IMR-90 (cell line): ENCODE results near the gene GPC2.

Experiments
- BHLHE40 ChIP-seq: fragments of 150-350 bp; IDR thresholded peaks from 2 replicates; pipeline ENCODE4 v1.6.1; 2016; ENCODE audit warnings: mild to moderate bottlenecking, low read depth, low read length
- FOS ChIP-seq: fragments of 150-350 bp; IDR thresholded peaks from 2 replicates; pipeline ENCODE4 v1.6.1; 2016; ENCODE audit warnings: low read depth, low read length
- MXI1 ChIP-seq: IDR thresholded peaks from 2 replicates; pipeline ENCODE4 v1.6.1; 2012; ENCODE audit warnings: low read depth, mild to moderate bottlenecking, low read length, moderate library complexity, borderline replicate concordance
- POLR2A ChIP-seq: IDR thresholded peaks from 2 replicates; pipeline ENCODE4 v1.6.1; 2012; ENCODE audit warnings: mild to moderate bottlenecking, low read depth, low read length
- TF ChIP-seq, protein P1 (sequence below): conservative IDR thresholded peaks from 2 replicates; pipeline ENCODE4 v1.5.1; 2012; ENCODE audit warnings: mild to moderate bottlenecking, low read depth, low read length, improper control_type of control experiment
- TF ChIP-seq, protein P2 (sequence below): fragments of 150-350 bp; IDR thresholded peaks from 2 replicates; pipeline ENCODE4 v1.6.1; 2017; ENCODE audit warnings: mild to moderate bottlenecking, antibody characterized with exemption, low read length, low read depth

DNA sequence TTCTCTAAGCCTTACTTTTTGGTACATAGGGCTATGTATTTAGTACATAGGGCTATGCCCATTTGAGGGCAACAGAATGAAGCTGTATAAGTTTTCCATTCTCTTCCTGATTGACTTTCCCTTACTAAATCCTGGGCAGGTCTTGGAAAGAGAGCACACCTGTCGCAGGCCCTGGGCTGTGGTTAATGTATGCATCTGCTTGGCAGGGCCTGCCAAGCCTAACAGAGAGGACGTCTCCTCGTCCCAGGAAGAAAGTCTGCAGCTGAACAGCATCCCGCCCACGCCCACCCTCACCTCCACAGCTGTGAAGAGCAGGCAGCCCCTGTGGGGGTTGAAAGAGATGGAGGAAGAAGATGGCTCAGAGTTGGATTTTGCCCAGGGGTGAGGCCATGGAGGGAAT is 33.6 kb upstream of the GPC2 start:
- TF ChIP-seq, protein P1, sequence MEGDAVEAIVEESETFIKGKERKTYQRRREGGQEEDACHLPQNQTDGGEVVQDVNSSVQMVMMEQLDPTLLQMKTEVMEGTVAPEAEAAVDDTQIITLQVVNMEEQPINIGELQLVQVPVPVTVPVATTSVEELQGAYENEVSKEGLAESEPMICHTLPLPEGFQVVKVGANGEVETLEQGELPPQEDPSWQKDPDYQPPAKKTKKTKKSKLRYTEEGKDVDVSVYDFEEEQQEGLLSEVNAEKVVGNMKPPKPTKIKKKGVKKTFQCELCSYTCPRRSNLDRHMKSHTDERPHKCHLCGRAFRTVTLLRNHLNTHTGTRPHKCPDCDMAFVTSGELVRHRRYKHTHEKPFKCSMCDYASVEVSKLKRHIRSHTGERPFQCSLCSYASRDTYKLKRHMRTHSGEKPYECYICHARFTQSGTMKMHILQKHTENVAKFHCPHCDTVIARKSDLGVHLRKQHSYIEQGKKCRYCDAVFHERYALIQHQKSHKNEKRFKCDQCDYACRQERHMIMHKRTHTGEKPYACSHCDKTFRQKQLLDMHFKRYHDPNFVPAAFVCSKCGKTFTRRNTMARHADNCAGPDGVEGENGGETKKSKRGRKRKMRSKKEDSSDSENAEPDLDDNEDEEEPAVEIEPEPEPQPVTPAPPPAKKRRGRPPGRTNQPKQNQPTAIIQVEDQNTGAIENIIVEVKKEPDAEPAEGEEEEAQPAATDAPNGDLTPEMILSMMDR = no peak
- TF ChIP-seq, protein P2, sequence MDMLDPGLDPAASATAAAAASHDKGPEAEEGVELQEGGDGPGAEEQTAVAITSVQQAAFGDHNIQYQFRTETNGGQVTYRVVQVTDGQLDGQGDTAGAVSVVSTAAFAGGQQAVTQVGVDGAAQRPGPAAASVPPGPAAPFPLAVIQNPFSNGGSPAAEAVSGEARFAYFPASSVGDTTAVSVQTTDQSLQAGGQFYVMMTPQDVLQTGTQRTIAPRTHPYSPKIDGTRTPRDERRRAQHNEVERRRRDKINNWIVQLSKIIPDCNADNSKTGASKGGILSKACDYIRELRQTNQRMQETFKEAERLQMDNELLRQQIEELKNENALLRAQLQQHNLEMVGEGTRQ = no peak
- TF ChIP-seq POLR2A = no peak
- TF ChIP-seq FOS = no peak
- TF ChIP-seq MXI1 = no peak
- no peak for TF ChIP-seq BHLHE40
